Inflammatory macrophage treated with lipopolysaccharide for 1 hour (primary cell): ENCODE measurements around the gene GPR17.
A peak's percentile ranks its signal among the peaks of the same experiment; 100 is the strongest.

Experiments
- DNase-seq, 2 donors: peaks; one replicate each; pipeline ENCODE4 v3.0.0-alpha.2; 2020 to 2022

GPR17 gene

GRCh38 chr2:127695491-127696472 is 49.8 kb downstream of the GPR17 start:
- peak; percentile 58 to 61 for DNase-seq

GRCh38 chr2:127697482-127698180 is 51.7 kb downstream of the GPR17 start:
- no peak for DNase-seq

GRCh38 chr2:127698553-127699355 is 52.8 kb downstream of the GPR17 start:
- no peak for DNase-seq

GRCh38 chr2:127700527-127701192 is 54.7 kb downstream of the GPR17 start:
- peak; percentile 86 to 96 for DNase-seq

- peak; percentile 86 to 88 for DNase-seq
Measured at GRCh38 chr2:127701193-127701650, 55.3 kb downstream of the GPR17 start, which contains the start of gene SFT2D3. Gene SFT2D3, plus strand, starts transcription at chr2:127701497. Its CDS starts 32 bp downstream, at chr2:127701529.

- peak; percentile 79 to 84 for DNase-seq
Measured at GRCh38 chr2:127701651-127702394, 55.9 kb downstream of the GPR17 start.
